K562 (cell line): Measurements from ENCODE around the gene HIPK1. TPM values are rescaled to one million over a fixed set of nuclear protein-coding genes. Genes with fewer than 3 reads are reported as not detected.
A peak's percentile ranks its signal among the peaks of the same experiment; 100 is the strongest.

Source experiments
- EHMT2 ChIP-seq: fragments of 450-650 bp; IDR thresholded peaks from 2 replicates; pipeline ENCODE4 v1.6.1; 2018; ENCODE audit warnings: antibody characterized with exemption
- EP400 ChIP-seq: fragments of 450-650 bp; IDR thresholded peaks from 2 replicates; pipeline ENCODE4 v1.6.1; 2017; ENCODE audit warnings: antibody characterized with exemption, mild to moderate bottlenecking, moderate library complexity
- FIP1L1 ChIP-seq: fragments of 200-400 bp; formaldehyde crosslinking; IDR thresholded peaks from 2 replicates; pipeline ENCODE4 v1.6.1; 2018; ENCODE audit warnings: mild to moderate bottlenecking, low read depth, low read length; ENCODE audit not compliant: poor library complexity, severe bottlenecking
- FOXP1 ChIP-seq: sonication (generic); formaldehyde crosslinking; IDR thresholded peaks from 2 replicates; pipeline ENCODE4 v1.8.0; 2022; ENCODE audit warnings: mild to moderate bottlenecking, missing genetic modification reagents
- GABPB1 ChIP-seq: sonication (generic); formaldehyde crosslinking; IDR thresholded peaks from 2 replicates; pipeline ENCODE4 v1.8.0; 2022; ENCODE audit warnings: mild to moderate bottlenecking, missing genetic modification reagents
- ILF3 ChIP-seq: fragments of 450-650 bp; IDR thresholded peaks from 2 replicates; pipeline ENCODE4 v1.6.1; 2018; ENCODE audit warnings: antibody characterized with exemption, mild to moderate bottlenecking, moderate library complexity, borderline replicate concordance
- KAT8 ChIP-seq: fragments of 450-650 bp; IDR thresholded peaks from 2 replicates; pipeline ENCODE4 v1.6.1; 2016; ENCODE audit warnings: low read depth, mild to moderate bottlenecking
- LEF1 ChIP-seq: fragments of 450-650 bp; IDR thresholded peaks from 2 replicates; pipeline ENCODE4 v1.6.1; 2016; ENCODE audit warnings: mild to moderate bottlenecking
- NBN ChIP-seq: fragments of 450-650 bp; IDR thresholded peaks from 2 replicates; pipeline ENCODE4 v1.6.1; 2016; ENCODE audit warnings: low read depth, mild to moderate bottlenecking
- PHTF2 ChIP-seq: fragments of 250-450 bp; sonication (Bioruptor Pico); IDR thresholded peaks from 2 replicates; pipeline ENCODE4 v1.5.0; 2021; ENCODE audit warnings: mild to moderate bottlenecking
- PTTG1 ChIP-seq: fragments of 450-650 bp; IDR thresholded peaks from 2 replicates; pipeline ENCODE4 v1.6.1; 2016; ENCODE audit warnings: low read depth, mild to moderate bottlenecking, missing genetic modification characterization, missing compliant biosample characterization
- TAF1 ChIP-seq: IDR thresholded peaks from 2 replicates; pipeline ENCODE4 v1.6.1; 2011; ENCODE audit warnings: mild to moderate bottlenecking, low read length, moderate library complexity; ENCODE audit not compliant: insufficient read depth, control insufficient read depth, severe bottlenecking; ENCODE audit errors: extremely low read depth
- ZBTB8A ChIP-seq: fragments of 450-650 bp; IDR thresholded peaks from 2 replicates; pipeline ENCODE4 v1.6.1; 2018; ENCODE audit warnings: mild to moderate bottlenecking, moderate library complexity; ENCODE audit not compliant: partially characterized antibody
- ZKSCAN1 ChIP-seq: fragments of 150-350 bp; IDR thresholded peaks from 2 replicates; pipeline ENCODE4 v1.6.1; 2016; ENCODE audit warnings: low read depth, low read length
- polyA plus RNA-seq, 8 experiments: library from polyadenylated mRNA; depleted of rRNA in 4 of 8; stranded (reverse) in 5 of 8; unstranded in 3 of 8; fragments of >200 nt; fragmentation: Nextera tagmentation in 2 of 8; fragmentation: Illumina TruSeq in 1 of 8; extraction: Ambion mirVana in 2 of 8; extraction: Trizol in 1 of 8; gene quantifications; 2 replicates each; pipeline versions ENCODE4 v1.2.1 to v1.2.3, GENCODE V29; 2011 to 2014; ENCODE audit warnings: inconsistent platforms in 1 of 8, missing spikeins in 1 of 8
- total RNA-seq, 7 experiments: library from RNA; depleted of rRNA in 6 of 7; stranded (reverse); fragments of >200 nt in 6 of 7; fragmentation: Illumina TruSeq in 2 of 7; extraction: Trizol in 2 of 7; gene quantifications; 2 replicates each; pipeline versions ENCODE4 v1.2.1 to v1.2.3, GENCODE V29; 2011 to 2021; ENCODE audit warnings: low replicate concordance in 1 of 7
- TF ChIP-seq, protein P1 (sequence below), 2 experiments: fragments of 450-650 bp in 1 of 2; IDR thresholded peaks; 2 replicates each; pipeline ENCODE4 v1.6.1; 2011 to 2017; ENCODE audit warnings: low read depth in 2 of 2, antibody characterized with exemption in 1 of 2, borderline replicate concordance in 1 of 2, low read length in 1 of 2, mild to moderate bottlenecking in 1 of 2, mixed read lengths in 1 of 2; ENCODE audit not compliant: control insufficient read depth in 1 of 2
- TF ChIP-seq, protein P2 (sequence below): IDR thresholded peaks from 2 replicates; pipeline ENCODE4 v1.6.1; 2012; ENCODE audit warnings: low read depth, low read length, improper control_type of control experiment, borderline replicate concordance
- TF ChIP-seq, protein P3 (sequence below): sonication (generic); formaldehyde crosslinking; IDR thresholded peaks from 2 replicates; pipeline ENCODE4 v1.8.0; 2022; ENCODE audit warnings: mild to moderate bottlenecking, missing genetic modification reagents
- TF ChIP-seq, protein P4 (sequence below): sonication (generic); IDR thresholded peaks from 2 replicates; pipeline ENCODE4 v1.6.1; 2016

HIPK1 gene
- total and polyA plus RNA-seq, 9 of the 15 experiments (the other 6 are each of a cell fraction or from before 2014, with no cell fraction given): 10.0 to 57.9 (median 29.6) TPM

DNA sequence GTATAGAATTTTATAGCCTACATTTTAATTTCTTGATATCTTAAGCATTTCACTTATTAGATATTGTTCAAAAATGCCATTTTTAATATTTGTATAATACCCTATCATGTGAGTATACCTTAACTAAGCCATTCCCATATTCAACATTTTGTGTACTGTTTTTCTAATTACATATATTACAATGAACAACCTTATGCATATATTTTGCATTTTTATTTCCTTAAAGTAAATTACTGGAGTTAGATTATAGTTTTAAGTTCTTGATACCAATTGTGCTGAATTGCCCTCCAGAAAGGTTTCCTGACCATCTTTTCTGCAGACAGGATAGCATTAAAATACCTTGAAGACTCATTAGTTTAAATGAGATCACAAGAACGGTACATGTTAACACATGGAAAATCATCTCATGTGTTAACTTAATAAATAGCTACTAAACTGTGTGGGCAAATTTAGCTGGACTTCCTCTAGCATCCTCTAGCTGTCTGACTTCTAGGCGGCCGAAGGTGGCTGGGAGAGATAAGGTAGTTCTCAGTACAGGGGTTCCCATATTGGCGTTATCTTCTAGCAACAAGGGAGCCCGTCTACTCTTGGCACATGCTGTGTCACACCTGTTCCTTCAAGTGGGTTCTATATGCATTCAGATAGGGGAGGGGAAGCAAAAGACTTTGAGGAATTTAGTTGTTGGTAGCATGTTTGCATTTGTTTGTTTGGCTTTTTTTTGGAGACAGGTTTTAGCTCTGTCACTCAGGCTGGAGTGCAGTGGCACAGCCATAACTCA lies 15.0 kb upstream of the HIPK1 start (continued):
- TF ChIP-seq TAF1 (peak; percentile 60), GABPB1 (CRISPR knock-in tag) (peak; percentile 60; the same call in 1 of the 2 replicates), PHTF2 (no peak), ZBTB8A (no peak), EP400 (peak; percentile 73), LEF1 (peak; percentile 99), NBN (peak; percentile 98), FIP1L1 (no peak), PTTG1 (tag) (no peak), ILF3 (0 out of 2 replicates have a peak, but pooled peaks have one; percentile 66), ZKSCAN1 (0 out of 2 replicates have a peak, but pooled peaks have one; percentile 39), FOXP1 (CRISPR knock-in tag) (no peak), EHMT2 (peak; percentile 93), KAT8 (no peak)
- TF ChIP-seq, protein P1, sequence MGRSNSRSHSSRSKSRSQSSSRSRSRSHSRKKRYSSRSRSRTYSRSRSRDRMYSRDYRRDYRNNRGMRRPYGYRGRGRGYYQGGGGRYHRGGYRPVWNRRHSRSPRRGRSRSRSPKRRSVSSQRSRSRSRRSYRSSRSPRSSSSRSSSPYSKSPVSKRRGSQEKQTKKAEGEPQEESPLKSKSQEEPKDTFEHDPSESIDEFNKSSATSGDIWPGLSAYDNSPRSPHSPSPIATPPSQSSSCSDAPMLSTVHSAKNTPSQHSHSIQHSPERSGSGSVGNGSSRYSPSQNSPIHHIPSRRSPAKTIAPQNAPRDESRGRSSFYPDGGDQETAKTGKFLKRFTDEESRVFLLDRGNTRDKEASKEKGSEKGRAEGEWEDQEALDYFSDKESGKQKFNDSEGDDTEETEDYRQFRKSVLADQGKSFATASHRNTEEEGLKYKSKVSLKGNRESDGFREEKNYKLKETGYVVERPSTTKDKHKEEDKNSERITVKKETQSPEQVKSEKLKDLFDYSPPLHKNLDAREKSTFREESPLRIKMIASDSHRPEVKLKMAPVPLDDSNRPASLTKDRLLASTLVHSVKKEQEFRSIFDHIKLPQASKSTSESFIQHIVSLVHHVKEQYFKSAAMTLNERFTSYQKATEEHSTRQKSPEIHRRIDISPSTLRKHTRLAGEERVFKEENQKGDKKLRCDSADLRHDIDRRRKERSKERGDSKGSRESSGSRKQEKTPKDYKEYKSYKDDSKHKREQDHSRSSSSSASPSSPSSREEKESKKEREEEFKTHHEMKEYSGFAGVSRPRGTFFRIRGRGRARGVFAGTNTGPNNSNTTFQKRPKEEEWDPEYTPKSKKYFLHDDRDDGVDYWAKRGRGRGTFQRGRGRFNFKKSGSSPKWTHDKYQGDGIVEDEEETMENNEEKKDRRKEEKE (IDR thresholded peaks at IDR 0.05; ENCODE audit: borderline replicate concordance in 1 of 2, control insufficient read depth in 1 of 2, low read depth in 2 of 2, low read length in 1 of 2): 0 out of 4 replicates have a peak, but pooled peaks of 1 of the 2 experiments have one; percentile 47
- TF ChIP-seq, protein P2, sequence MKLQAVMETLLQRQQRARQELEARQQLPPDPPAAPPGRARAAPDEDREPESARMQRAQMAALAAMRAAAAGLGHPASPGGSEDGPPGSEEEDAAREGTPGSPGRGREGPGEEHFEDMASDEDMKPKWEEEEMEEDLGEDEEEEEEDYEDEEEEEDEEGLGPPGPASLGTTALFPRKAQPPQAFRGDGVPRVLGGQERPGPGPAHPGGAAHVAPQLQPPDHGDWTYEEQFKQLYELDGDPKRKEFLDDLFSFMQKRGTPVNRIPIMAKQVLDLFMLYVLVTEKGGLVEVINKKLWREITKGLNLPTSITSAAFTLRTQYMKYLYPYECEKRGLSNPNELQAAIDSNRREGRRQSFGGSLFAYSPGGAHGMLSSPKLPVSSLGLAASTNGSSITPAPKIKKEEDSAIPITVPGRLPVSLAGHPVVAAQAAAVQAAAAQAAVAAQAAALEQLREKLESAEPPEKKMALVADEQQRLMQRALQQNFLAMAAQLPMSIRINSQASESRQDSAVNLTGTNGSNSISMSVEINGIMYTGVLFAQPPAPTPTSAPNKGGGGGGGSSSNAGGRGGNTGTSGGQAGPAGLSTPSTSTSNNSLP: peak; percentile 95
- TF ChIP-seq, protein P3, sequence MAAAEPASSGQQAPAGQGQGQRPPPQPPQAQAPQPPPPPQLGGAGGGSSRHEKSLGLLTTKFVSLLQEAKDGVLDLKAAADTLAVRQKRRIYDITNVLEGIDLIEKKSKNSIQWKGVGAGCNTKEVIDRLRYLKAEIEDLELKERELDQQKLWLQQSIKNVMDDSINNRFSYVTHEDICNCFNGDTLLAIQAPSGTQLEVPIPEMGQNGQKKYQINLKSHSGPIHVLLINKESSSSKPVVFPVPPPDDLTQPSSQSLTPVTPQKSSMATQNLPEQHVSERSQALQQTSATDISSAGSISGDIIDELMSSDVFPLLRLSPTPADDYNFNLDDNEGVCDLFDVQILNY: no peak
- TF ChIP-seq, protein P4, sequence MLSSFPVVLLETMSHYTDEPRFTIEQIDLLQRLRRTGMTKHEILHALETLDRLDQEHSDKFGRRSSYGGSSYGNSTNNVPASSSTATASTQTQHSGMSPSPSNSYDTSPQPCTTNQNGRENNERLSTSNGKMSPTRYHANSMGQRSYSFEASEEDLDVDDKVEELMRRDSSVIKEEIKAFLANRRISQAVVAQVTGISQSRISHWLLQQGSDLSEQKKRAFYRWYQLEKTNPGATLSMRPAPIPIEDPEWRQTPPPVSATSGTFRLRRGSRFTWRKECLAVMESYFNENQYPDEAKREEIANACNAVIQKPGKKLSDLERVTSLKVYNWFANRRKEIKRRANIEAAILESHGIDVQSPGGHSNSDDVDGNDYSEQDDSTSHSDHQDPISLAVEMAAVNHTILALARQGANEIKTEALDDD: peak; percentile 88
